Uterus (tissue), 2 donors: ENCODE results near the gene RASGEF1C.

Source experiments
- POLR2A ChIP-seq, 2 donors: fragments of 450-650 bp; IDR thresholded peaks; one replicate each; pipeline ENCODE4 v1.6.1; 2016; ENCODE audit warnings: antibody characterized with exemption in 2 of 2, mild to moderate bottlenecking in 1 of 2, moderate library complexity in 1 of 2
- TF ChIP-seq, protein P1 (sequence below), 4 experiments: fragments of 200-600 bp in 2 of 4; fragments of 450-650 bp in 2 of 4; sonication (generic) in 2 of 4; IDR thresholded peaks; one replicate each; pipeline ENCODE4 v1.5.1; 2016 to 2019; ENCODE audit warnings: antibody characterized with exemption in 4 of 4, mild to moderate bottlenecking in 2 of 4, moderate library complexity in 1 of 4

DNA sequence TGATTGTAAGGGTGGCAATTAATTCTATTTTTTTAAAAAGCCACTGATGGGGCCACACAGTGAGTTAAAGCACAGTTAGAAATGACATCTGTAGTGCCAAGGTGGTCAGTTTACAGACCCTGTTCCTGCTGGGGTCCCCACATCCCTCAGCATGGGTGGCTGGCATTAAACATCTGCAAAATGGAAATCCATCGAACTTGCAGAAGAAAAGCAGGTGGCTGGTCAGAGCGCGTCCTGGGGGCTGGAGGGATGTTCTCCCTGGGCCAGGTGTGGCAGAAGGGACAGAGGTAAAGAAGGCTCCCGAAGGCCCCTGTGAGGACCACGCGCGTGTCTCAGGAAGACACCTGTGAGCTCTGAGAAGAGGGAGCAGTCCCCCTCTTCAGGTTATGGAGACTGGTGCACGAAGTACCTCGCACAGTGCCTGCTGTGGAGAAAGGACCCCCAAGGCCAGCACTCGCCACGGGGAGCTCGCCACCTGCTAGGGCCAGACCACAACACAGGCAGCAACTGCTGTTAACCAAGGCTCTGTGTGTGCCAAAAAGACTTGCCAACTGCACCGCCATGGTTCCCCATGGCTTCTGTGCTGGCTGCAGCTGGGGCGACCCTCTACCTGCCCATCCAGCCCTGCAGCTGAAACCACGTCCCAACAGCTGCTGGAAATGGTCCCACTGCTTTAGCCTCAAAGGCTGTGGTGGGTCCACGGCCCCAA is 65.2 kb downstream of the RASGEF1C start:
- TF ChIP-seq POLR2A (IDR thresholded peaks at IDR 0.05): no peak
- TF ChIP-seq, protein P1, sequence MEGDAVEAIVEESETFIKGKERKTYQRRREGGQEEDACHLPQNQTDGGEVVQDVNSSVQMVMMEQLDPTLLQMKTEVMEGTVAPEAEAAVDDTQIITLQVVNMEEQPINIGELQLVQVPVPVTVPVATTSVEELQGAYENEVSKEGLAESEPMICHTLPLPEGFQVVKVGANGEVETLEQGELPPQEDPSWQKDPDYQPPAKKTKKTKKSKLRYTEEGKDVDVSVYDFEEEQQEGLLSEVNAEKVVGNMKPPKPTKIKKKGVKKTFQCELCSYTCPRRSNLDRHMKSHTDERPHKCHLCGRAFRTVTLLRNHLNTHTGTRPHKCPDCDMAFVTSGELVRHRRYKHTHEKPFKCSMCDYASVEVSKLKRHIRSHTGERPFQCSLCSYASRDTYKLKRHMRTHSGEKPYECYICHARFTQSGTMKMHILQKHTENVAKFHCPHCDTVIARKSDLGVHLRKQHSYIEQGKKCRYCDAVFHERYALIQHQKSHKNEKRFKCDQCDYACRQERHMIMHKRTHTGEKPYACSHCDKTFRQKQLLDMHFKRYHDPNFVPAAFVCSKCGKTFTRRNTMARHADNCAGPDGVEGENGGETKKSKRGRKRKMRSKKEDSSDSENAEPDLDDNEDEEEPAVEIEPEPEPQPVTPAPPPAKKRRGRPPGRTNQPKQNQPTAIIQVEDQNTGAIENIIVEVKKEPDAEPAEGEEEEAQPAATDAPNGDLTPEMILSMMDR (IDR thresholded peaks at IDR 0.05): no peak
